NCI-H146 (cell line): ENCODE measurements around the gene DPP4.
"Not testable (repeated sequence)": the region's sequence is repeated elsewhere in the genome, so short reads cannot be mapped to it uniquely, and the experiment has no call there.

Experiments
- DNase-seq: peaks from one replicate; lab custom pipeline; 2025; lab: John Stamatoyannopoulos, UW

DPP4 gene

DNA sequence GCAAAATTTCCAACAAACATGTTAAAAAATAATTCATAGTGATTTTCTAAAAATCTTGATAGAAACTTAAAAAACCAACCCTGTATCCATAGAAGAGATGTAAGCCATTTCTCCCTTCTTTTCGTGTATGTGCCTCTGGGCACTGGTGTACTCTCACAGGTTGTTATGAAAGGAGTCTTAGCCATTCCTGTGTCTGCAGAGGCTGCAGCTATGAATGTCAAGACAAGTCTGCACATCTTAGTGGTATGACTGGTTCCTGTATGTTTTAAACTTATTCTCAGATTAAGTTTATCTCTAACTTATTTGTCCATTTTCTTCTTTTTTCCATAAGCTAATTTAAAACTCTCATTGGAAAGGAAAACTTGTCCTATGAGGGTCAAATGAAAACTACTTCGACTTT, 84.0 kb downstream of the DPP4 start:
- no peak for DNase-seq

DNA sequence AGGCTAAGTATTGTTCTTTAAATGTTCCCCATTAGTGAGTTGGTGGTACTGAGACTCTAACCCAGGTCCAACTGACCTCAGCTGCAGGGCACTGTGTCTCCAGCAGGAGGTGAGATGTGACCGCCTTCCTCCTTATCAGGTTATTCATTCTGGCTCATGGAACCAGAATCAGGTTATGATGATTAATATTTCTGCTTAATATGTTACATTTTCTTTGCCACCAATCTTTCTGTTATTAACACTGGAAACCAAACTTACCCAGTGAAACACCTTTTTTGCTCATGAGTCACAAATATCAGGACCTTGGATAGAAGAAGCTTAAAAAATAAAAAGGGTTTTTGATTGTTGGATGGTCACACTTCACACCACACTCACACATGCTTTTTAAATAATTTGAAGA, 85.4 kb downstream of the DPP4 start:
- no peak for DNase-seq

DNA sequence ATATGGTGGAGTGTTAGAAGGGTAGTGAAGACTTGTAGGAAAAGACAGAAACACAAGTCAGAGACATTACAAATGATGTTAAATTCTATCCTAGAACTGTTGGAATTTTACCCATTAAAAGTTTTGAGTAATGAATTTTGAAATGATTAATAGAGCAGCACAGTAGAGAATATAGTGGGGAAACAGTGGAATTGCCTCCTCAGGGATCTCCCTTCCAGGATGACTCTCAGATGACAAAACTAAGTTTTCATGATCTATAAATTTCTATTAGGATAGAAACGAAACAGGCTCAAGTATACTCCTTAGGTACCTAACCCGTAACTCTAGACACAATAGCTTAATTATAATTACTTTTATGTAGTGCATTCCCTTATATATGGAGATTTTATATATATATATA, 86.7 kb downstream of the DPP4 start:
- no peak for DNase-seq

DNA sequence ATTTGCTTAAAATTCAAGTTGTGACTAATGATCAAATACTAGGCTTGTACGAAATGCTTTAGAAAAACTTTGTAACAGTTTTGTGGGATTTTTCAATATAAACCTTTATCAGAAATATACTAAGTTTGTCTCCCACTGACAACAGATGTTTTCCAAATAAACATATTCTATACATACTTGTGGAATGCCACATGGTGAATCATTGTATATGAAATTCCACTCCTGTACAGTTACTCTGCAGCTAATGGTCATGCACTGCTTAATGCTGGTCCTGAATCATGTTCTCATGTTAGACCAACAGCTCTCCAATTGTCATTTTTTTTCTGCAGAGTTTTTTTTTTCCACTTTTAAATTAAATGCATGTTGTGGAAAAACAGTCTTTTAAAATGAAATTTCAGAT, 90.1 kb downstream of the DPP4 start:
- no peak for DNase-seq

DNA sequence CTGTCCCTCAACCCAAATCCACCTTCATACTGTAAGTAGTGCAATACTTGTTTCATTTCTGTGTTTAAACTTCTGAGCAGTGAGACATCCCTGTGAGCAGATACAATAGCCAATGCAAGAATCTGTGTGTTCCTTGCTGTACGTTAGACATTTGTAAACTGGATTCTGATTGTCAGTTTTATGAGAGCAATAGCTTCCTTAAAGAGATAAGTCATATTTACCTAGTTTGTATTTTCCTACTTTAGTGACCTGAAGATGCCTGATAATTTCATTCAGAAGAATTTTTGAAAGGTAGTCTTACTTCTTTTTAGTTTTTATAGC, 90.7 kb downstream of the DPP4 start:
- no peak for DNase-seq

DNA sequence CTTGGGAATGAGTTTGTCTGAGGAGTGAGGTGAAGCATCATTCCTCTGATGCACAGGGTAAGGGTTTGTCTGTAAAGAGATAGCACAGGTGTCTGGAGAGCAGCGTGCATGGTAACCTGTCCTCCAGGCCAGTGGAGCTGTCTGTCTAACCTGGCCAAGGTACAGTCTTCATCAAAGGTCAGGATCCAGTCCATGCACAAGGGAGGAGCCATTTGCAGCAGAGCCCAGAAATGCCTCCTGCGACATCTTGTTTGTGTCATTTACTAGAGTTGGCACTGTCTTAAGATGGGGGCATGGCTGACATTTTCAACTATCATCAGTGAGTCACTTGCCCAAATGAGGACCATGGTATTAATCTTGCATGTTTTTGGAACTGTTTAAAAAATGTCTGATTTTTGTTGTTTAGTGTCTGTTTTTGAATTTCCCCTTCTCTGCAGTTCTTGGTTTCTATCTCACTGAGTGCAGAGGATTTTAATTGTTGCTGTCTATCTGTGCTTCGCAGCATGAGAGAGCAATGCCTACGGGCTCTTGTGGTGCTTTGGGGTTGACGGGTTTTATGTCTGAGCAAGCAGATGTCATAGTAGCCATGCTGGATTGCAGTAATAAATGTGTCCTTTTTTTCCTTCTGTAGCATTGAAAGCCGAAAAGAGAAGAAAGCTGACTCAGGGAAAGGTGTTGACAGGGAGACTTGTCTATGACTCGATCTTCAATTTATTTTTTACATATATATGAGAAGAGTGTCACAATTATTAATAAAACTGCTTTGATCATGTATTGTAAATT, 91.3 kb downstream of the DPP4 start:
- DNase-seq = no peak

DNA sequence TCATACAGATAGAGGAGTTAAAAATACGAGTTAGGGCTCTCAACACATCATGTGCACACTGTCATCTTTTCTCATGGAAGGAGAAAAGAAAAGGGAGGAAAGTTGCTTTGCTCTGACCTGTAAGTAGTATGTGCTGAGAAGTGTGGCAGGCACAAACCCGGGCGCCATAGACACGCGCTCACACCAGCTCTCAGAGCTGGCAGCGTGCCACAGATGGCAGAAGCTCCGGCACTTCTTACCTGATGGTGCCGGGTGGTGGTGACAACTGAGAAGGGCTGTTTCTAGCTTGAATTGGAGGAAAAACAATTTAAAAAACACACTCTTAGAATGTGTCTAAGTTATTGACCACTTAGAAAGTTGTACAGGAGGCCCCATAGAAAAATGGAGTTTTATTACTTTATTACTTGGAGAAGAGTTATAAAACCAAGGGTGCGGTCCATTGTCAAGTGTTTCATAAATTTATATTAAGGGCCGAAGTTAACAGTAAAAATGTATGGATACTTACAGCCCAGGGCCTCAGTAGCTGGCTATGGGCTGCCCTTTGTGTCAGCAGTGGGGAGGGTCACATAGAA, 92.2 kb downstream of the DPP4 start:
- DNase-seq = no peak

DNA sequence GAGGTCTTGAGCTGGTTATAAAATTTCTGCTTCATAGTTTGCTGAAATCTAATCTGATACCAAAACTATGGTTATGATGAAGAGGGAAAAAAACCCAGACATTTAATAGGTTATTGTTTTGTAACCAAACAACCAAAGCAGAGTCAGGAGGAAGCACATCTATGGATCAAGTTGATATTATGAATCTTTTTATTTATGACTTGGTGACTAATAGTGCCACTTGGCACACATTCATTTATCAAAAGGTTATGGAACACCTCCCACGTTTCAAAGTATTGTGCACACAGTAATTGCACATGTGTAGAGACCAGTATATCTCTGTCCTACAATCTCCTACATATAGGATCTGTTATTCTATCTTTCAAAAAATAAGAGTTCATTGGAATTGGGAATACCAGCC, 93.0 kb downstream of the DPP4 start:
- DNase-seq = no peak

DNA sequence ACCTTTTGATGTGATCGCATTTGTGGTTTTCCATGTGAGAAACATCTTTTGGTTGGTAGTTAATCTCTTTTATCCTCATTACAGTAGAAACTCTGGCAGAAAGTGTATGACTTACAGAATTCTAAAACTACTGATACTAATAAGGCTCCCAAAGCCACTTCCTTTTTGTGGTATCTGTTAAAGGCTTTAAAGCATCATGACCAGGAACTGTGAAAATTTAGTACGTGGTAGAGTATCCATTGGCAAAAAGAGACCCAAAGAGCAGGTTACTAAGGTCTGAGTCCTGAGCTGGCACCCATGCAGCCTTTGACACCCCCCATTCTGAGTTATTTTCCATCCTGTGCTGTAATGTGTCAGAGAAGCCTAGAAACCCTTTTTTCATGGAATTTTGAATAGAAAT, 94.5 kb downstream of the DPP4 start:
- no peak for DNase-seq

DNA sequence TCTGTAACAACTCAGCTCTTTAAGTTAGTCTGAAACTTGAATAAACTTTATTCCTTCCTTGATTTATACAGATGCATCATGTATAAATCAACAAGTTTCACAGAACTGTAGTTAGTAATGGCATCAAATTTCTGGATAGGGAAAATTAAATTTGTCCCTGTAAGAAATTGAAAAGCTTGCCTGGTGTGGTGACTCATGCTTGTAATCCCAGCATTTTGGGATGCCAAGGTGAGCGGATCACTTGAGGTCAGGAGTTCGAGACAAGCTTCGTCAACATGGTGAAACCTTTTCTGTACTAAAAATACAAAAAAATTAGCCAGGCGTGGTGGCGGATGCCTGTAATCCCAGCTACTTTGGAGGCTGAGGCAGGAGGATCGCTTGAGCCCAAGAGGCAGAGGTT, 96.1 kb downstream of the DPP4 start:
- not testable (repeated sequence) for DNase-seq

DNA sequence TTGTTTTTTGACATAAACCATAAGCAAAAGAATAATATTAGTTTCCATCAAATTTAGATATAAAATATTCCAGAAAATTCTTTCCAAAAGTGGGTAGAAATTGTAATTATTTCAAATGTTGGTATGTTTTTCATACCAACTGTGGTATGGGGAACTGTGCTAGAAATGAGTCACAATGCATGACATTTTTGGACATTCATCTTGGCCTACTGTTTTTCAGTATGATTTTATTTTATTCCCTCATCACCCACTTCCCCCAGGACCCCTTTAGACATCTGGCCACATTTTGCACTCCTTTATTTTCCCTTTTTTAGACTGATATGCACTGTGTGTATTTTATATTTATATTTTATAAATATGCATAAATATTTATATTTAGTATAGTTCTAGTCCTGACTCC, 97.1 kb downstream of the DPP4 start:
- no peak for DNase-seq

DNA sequence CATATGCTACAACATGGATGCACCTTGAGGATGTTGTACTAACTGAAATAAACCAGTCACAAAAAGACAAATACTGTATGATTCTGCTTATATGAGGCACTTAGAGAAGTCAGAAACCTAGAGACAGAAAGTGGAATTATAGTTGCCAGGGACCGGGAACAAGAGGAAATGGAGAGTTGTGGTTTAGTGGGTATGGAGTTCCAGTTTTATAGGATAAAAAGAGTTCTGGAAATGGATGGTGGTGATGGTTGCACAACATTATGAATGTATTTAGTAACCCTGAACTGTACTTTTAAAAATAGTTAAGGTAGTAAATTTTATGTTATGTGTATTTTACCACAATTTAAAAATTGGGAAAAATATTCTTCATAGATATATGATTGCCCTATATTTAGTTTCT, 97.7 kb downstream of the DPP4 start:
- no peak for DNase-seq

DNA sequence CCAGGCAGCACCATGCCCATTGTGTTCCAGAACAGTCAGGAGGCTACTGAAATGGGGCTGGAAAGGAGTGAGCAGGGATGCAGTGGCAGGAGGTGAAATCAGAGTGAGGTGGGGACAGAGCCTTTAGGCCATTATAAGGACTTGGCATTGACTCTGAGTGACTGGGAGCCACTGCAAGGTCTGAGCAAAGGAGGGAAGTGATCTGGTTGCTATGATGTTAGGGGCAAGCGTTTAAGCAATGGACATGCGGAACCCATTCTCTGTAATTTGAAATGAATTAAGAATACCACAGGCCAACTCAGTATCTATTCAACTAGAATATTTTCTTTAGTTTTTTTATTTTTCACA, 98.2 kb downstream of the DPP4 start:
- no peak for DNase-seq

DNA sequence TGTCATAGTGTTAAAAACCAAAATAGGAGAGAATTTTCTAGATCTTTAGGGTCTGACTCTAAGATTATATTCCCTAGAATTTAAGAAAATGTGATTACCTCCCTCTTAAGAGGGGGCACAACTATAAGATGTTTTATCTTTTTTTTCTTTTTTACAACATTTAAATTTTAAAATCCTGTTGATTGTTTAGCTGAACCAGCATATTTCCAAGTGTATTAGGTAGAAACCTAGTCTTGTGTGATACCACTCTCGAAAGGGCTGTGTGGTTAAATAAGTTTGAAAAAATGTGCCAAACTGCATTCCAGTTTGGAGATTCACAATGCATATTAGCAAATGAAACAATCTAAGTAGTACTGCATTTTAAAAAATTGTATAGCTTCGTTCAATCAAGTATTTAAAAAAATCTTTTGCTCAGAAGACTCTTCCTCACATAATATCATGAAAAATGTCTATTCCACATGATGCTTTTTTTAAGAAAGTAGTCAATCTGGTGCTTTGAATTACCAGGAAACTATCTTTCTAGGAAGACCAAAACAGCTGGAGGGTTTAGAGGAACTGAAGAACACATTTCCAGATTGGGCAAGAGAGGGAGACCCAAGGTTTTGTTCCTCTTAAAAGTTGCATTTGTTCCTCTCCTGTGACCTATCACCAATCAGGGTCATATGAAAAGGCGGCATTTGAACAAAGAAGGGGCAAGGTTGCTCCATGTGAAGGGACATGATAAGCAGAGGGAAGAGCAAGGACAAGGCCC, 98.8 kb downstream of the DPP4 start:
- DNase-seq = no peak

DNA sequence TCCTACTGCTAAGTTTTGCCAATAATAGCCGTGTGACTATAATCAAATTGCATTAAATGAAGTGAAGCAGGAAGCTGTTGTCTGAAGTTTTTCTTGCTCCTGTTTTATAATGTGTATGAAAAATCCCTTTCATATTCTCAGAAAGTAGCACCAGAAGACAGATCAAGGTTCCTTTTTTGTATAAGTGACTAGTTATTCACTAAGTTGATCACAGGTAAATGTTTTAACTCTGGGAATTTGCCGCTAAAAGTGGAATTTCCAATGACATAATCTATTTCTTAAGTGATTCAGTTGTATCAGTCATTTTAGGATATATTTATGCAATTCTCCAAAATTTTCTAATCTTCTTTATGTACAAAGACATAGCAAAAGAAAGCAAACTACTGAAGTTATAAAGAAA, 99.6 kb downstream of the DPP4 start:
- DNase-seq = no peak

DNA sequence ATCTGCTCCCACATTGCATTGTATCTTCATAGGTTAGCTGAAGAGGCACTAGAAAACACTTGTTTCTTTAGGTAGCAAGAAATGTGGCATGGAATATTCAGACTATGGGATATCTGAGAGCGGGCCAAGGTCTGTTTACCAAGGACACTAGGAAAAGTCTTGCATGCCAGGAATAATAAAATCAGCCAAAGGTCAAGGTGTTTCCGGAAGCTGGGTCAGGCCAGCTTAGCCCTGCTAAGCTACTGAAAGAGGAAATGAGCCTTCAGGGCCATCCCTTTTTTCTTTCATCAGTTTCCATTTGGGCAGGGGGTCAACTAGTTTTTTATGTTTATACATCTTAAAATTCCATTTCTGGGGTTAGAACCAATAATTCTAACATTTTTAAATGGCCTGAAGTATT, 101.1 kb downstream of the DPP4 start:
- DNase-seq = no peak

DNA sequence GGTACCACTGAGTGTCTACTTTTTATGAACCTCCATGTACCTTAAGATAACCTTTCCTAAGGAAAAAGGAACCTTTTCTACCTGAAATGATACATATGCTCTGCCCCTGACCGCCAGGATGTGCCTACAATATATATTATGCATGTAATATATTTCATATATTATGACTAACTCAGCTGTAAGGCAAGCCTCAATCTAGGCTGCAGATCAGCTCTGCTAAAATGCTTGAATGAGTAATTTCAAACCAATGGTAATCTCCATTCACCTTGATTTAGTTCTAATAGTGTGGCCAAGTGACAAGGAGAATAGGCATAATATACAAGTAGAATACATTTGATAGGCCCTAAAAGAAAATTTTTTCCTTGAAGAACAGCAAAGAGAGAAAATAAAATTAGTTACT, 101.8 kb downstream of the DPP4 start:
- no peak for DNase-seq

DNA sequence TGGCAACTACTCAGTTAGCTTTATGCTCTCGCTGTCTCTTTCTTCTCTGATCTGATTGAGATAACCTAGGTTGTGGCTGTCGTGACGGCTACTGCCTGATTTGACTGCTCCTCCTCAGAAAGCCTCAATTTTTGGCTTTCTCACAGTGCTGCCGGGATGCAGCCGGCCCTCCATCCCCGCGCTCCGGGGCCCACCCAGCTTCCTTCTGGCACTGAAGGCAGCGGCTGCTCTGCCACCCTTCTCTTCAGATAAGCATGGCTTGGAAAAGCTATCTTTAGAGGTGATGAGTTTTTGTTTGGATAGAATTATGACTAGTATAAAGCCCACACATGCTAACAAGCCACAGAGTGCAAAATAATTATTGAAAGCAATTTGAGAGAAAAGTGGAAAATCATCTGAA, 102.5 kb downstream of the DPP4 start:
- no peak for DNase-seq

DNA sequence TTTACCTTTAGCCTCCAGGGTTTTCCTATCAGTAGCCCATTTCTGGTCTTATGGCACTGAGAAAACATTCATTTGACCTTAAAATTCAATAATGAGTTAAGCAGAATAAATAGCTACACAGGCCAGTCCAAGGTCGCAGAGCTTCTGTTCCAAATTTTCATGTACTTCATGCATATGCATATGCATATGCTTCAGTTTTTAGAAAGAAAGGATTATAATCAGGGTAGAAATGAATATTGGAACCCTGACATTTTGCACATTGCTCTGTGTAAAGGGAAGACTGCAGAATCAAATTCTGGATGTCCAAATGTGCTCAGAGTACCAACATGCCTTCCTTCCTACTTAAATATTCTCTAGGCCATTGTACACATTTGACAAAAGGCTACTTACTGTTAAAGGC, 104.9 kb downstream of the DPP4 start:
- no peak for DNase-seq

DNA sequence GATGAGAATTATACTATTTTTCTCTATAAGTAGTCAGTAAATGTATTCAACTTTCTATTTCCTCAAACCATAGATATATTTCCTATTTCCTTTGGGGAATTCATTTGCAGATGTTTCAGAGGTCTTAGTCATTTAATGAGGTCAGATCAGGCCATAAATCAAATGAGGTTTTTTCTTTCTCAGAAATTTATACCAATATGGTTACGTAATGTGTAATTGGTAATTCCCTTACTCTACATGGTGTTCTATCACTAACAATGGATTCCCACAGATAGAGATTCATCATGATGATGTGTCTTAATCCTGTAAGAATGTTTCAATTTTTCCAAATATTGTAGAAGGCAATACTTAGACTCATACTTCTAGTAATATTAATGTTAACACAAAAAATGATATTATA, 108.0 kb downstream of the DPP4 start:
- no peak for DNase-seq

DNA sequence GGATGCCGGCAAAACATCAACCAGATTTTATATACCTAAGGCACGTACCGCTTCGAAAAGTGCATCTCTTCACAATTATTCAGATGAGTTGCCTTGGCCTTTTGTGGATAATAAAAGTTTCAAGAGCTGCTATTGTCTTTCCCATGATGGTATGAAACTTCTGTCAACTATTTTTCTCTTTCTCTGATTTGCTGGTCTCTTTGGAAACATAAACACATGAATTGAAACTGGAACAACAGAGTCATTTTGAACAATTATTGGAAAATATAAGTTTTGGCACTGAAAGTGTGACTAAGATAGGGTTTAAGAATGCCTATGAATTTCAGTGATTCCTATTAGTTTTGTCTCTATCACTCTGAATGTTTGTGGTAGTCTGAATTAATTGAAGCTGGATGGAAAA, 109.9 kb downstream of the DPP4 start:
- no peak for DNase-seq

DNA sequence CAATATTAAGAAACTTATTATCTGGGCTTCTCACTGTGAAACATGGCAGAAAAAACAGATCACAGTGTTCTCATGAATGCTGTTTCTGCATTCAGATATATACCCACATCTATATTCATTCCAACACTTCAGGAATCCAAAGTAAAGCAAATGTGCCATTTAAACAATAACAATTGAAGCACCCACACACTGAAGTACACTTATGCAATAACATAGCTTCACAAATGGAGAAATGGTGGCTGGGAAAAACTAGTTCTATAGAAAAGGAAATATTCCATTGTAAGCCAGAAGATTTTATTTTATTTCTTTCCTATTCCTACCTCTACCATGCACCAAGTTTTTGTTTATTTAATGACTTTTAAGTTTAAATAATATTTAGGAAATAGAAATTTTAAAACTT, 111.9 kb downstream of the DPP4 start:
- no peak for DNase-seq

DNA sequence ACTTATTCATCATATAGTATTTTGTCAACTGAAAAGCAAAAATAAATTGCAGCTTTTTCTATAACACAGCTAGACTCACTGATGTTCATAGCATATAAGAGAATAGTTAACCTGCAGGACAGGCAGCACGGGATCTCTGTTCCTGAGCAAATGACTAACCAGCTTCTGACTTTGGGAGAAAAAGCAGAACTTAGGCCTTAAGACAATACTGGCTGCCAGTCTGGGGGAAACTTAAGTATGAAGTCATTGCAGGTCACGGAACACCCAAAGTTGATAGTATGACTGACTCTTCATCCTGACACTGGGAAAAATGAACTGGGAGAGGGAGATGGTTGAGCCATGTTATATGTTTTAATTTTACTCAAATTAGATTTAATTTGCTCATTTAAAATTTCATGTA, 113.0 kb downstream of the DPP4 start:
- no peak for DNase-seq

DNA sequence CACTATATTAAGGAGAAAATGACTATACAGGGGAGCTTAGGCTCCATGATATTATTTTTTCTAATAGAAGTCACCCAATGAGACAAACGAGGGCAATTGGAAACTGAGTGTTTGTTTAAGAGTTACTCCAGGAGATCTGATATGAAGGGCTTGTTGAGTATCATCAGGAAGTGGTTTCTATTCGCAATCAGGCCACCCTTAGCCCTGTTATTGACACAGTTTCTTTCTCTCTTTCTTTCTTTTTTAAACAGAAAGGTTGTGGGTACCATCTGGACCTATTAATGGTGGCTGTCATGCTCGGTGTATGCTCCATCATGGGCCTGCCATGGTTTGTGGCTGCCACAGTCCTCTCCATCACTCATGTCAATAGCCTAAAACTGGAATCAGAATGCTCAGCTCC, 117.3 kb downstream of the DPP4 start:
- peak; percentile 12 for DNase-seq
